ENCODE data around the gene DDN.

Gene DDN

GRCh38 chr12:49008943-49009342 is 9.8 kb upstream of the DDN start:
- Histone ChIP-seq H4K12ac (ENCODE audit: low read depth, low read length) (no peak overlapping the region), H3K4me2 (ENCODE audit: low read length) (no peak overlapping the region), H3K27me3 (ENCODE audit: insufficient read depth, low read length) (no peaks in the 10 kb centered on the region), H2AFZ (ENCODE audit: insufficient read depth, low read length, poor library complexity) (no peak overlapping the region), H2BK120ac (ENCODE audit: insufficient read depth, low read length, poor library complexity) (no peak overlapping the region), H3K79me2 (ENCODE audit: control insufficient read depth, insufficient read depth, low read length, poor library complexity) (no peaks in the 10 kb centered on the region), H2BK12ac (ENCODE audit: low read length) (no peak overlapping the region), H4K91ac (ENCODE audit: low read depth, low read length) (no peak overlapping the region), H2BK5ac (ENCODE audit: low read depth, low read length, poor library complexity) (no peak overlapping the region), H3K14ac (ENCODE audit: low read length) (no peak overlapping the region), H3K4ac (ENCODE audit: low read depth, low read length) (no peak overlapping the region), H3K36me3 (ENCODE audit: control insufficient read depth in 1 of 2, insufficient read depth in 2 of 2, low read length in 2 of 2) (peaks cover 9 to 16% of the 10 kb centered on the region in 2 experiments), H3K27ac (ENCODE audit: low read depth, low read length) (no peak overlapping the region), H2AK5ac (ENCODE audit: low read length) (no peak overlapping the region), H3K4me1 (ENCODE audit: control insufficient read depth in 1 of 2, insufficient read depth in 2 of 2, low read length in 2 of 2) (no peaks in the 10 kb centered on the region), H3K79me1 (ENCODE audit: low read length) (no peaks in the 10 kb centered on the region), H3K4me3 (ENCODE audit: low read depth, low read length) (no peak overlapping the region), H3K23ac (ENCODE audit: low read length) (no peak overlapping the region), H3K9ac (ENCODE audit: low read length) (no peak overlapping the region), H4K8ac (ENCODE audit: low read depth, low read length) (no peak overlapping the region), H3K18ac (ENCODE audit: low read length) (no peak overlapping the region), H3K9me3 (ENCODE audit: insufficient read depth, low read depth, low read length) (no peaks in the 10 kb centered on the region)
- no CpG with 5 or more reads among the region's 1 CpG for WGBS (ENCODE audit: extremely low coverage, insufficient coverage, insufficient read length)
- no peak for DNase-seq

- no peak overlapping the region for H2BK120ac ChIP-seq (ENCODE audit: insufficient read depth, low read length, poor library complexity)
- H3K79me1 ChIP-seq (ENCODE audit: low read length) = no peaks in the 10 kb centered on the region
- H2BK5ac ChIP-seq (ENCODE audit: low read depth, low read length, poor library complexity) = no peak overlapping the region
- peaks cover 3% of the 10 kb centered on the region for H3K9me3 ChIP-seq (ENCODE audit: insufficient read depth, low read depth, low read length)
- H3K4me1 ChIP-seq (ENCODE audit: control insufficient read depth in 1 of 2, insufficient read depth in 2 of 2, low read length in 2 of 2) = peaks cover 22 to 23% of the 10 kb centered on the region in 2 experiments
- H3K4ac ChIP-seq (ENCODE audit: low read depth, low read length) = no peak overlapping the region
- no peak overlapping the region for H3K18ac ChIP-seq (ENCODE audit: low read length)
- no CpG with 5 or more reads among the region's 2 CpGs for WGBS (ENCODE audit: extremely low coverage, insufficient coverage, insufficient read length)
- H3K4me3 ChIP-seq (ENCODE audit: low read depth, low read length) = peak overlapping the region; percentile 54
- H3K9ac ChIP-seq (ENCODE audit: low read length) = no peak overlapping the region
- no peak overlapping the region for H3K23ac ChIP-seq (ENCODE audit: low read length)
- H2AK5ac ChIP-seq (ENCODE audit: low read length) = no peak overlapping the region
- no peak overlapping the region for H3K27ac ChIP-seq (ENCODE audit: low read depth, low read length)
- H3K14ac ChIP-seq (ENCODE audit: low read length) = no peak overlapping the region
- H3K4me2 ChIP-seq (ENCODE audit: low read length) = no peak overlapping the region
- no peak overlapping the region for H4K91ac ChIP-seq (ENCODE audit: low read depth, low read length)
- no peak overlapping the region for H2AFZ ChIP-seq (ENCODE audit: insufficient read depth, low read length, poor library complexity)
- H2BK12ac ChIP-seq (ENCODE audit: low read length) = no peak overlapping the region
- no peak for DNase-seq
- peaks cover 21 to 34% of the 10 kb centered on the region in 2 experiments for H3K36me3 ChIP-seq (ENCODE audit: control insufficient read depth in 1 of 2, insufficient read depth in 2 of 2, low read length in 2 of 2)
- peaks cover 33% of the 10 kb centered on the region for H3K27me3 ChIP-seq (ENCODE audit: insufficient read depth, low read length)
- no peak overlapping the region for H4K12ac ChIP-seq (ENCODE audit: low read depth, low read length)
- H4K8ac ChIP-seq (ENCODE audit: low read depth, low read length) = no peak overlapping the region
- no peaks in the 10 kb centered on the region for H3K79me2 ChIP-seq (ENCODE audit: control insufficient read depth, insufficient read depth, low read length, poor library complexity)
These were observed 1.2 kb upstream of the DDN start for GRCh38 chr12:49000346-49000745.

GRCh38 chr12:48998497-48999353 is 450 bp downstream of the DDN start:
- Histone ChIP-seq H4K12ac (ENCODE audit: low read depth, low read length) (no peak overlapping the region), H3K4me2 (ENCODE audit: low read length) (peak overlapping the region; percentile 59)
- no CpG with 5 or more reads among the region's 48 CpGs for WGBS (ENCODE audit: extremely low coverage, insufficient coverage, insufficient read length)

GRCh38 chr12:48997719-48998496 is 1.3 kb downstream of the DDN start:
- Histone ChIP-seq H3K23ac (ENCODE audit: low read length) (no peak overlapping the region), H3K27me3 (ENCODE audit: insufficient read depth, low read length) (peaks cover 41% of the 10 kb centered on the region), H4K91ac (ENCODE audit: low read depth, low read length) (no peak overlapping the region), H3K9me3 (ENCODE audit: insufficient read depth, low read depth, low read length) (peaks cover 3% of the 10 kb centered on the region), H3K4me1 (ENCODE audit: control insufficient read depth in 1 of 2, insufficient read depth in 2 of 2, low read length in 2 of 2) (peaks cover 24 to 27% of the 10 kb centered on the region in 2 experiments), H3K14ac (ENCODE audit: low read length) (no peak overlapping the region), H2BK120ac (ENCODE audit: insufficient read depth, low read length, poor library complexity) (no peak overlapping the region), H3K9ac (ENCODE audit: low read length) (no peak overlapping the region), H4K12ac (ENCODE audit: low read depth, low read length) (no peak overlapping the region), H3K27ac (ENCODE audit: low read depth, low read length) (no peak overlapping the region), H2BK12ac (ENCODE audit: low read length) (no peak overlapping the region), H3K4ac (ENCODE audit: low read depth, low read length) (no peak overlapping the region), H3K79me2 (ENCODE audit: control insufficient read depth, insufficient read depth, low read length, poor library complexity) (no peaks in the 10 kb centered on the region), H2BK5ac (ENCODE audit: low read depth, low read length, poor library complexity) (no peak overlapping the region), H4K8ac (ENCODE audit: low read depth, low read length) (peak overlapping the region; percentile 49), H2AK5ac (ENCODE audit: low read length) (no peak overlapping the region), H3K79me1 (ENCODE audit: low read length) (no peaks in the 10 kb centered on the region), H3K4me3 (ENCODE audit: low read depth, low read length) (no peak overlapping the region), H3K4me2 (ENCODE audit: low read length) (peak overlapping the region; percentile 70), H3K36me3 (ENCODE audit: control insufficient read depth in 1 of 2, insufficient read depth in 2 of 2, low read length in 2 of 2) (peaks cover 12 to 14% of the 10 kb centered on the region in 2 experiments), H3K18ac (ENCODE audit: low read length) (no peak overlapping the region), H2AFZ (ENCODE audit: insufficient read depth, low read length, poor library complexity) (peak overlapping the region; percentile 48)
- no CpG with 5 or more reads among the region's 57 CpGs for WGBS (ENCODE audit: extremely low coverage, insufficient coverage, insufficient read length)
- DNase-seq = peak in 1 of 2 donors; percentile 44

More at GRCh38 chr12:48998497-48999353, 450 bp downstream of the DDN start:
- H3K4me1 ChIP-seq (ENCODE audit: control insufficient read depth in 1 of 2, insufficient read depth in 2 of 2, low read length in 2 of 2) = peaks cover 24 to 27% of the 10 kb centered on the region in 2 experiments
- DNase-seq = peak in 1 of 2 donors; percentile 19
- no peak overlapping the region for H3K4me3 ChIP-seq (ENCODE audit: low read depth, low read length)
- no peak overlapping the region for H2AK5ac ChIP-seq (ENCODE audit: low read length)
- no peak overlapping the region for H3K23ac ChIP-seq (ENCODE audit: low read length)
- no peak overlapping the region for H3K14ac ChIP-seq (ENCODE audit: low read length)
- peak overlapping the region; percentile 61 for H2AFZ ChIP-seq (ENCODE audit: insufficient read depth, low read length, poor library complexity)
- no peak overlapping the region for H2BK12ac ChIP-seq (ENCODE audit: low read length)
- H3K79me1 ChIP-seq (ENCODE audit: low read length) = no peaks in the 10 kb centered on the region
- H3K9me3 ChIP-seq (ENCODE audit: insufficient read depth, low read depth, low read length) = peaks cover 3% of the 10 kb centered on the region
- H3K4ac ChIP-seq (ENCODE audit: low read depth, low read length) = no peak overlapping the region
- H4K8ac ChIP-seq (ENCODE audit: low read depth, low read length) = peak overlapping the region; percentile 49
- H3K9ac ChIP-seq (ENCODE audit: low read length) = no peak overlapping the region
- H3K27me3 ChIP-seq (ENCODE audit: insufficient read depth, low read length) = peaks cover 41% of the 10 kb centered on the region
- H3K18ac ChIP-seq (ENCODE audit: low read length) = no peak overlapping the region
- H2BK5ac ChIP-seq (ENCODE audit: low read depth, low read length, poor library complexity) = no peak overlapping the region
- peaks cover 18 to 22% of the 10 kb centered on the region in 2 experiments for H3K36me3 ChIP-seq (ENCODE audit: control insufficient read depth in 1 of 2, insufficient read depth in 2 of 2, low read length in 2 of 2)
- H3K79me2 ChIP-seq (ENCODE audit: control insufficient read depth, insufficient read depth, low read length, poor library complexity) = no peaks in the 10 kb centered on the region
- no peak overlapping the region for H3K27ac ChIP-seq (ENCODE audit: low read depth, low read length)
- no peak overlapping the region for H2BK120ac ChIP-seq (ENCODE audit: insufficient read depth, low read length, poor library complexity)
- H4K91ac ChIP-seq (ENCODE audit: low read depth, low read length) = no peak overlapping the region

All from trophoblast cell (in vitro differentiated cells and primary cell).